Measurements from ENCODE around the gene ZNF605. TPM values are rescaled to one million over a fixed set of nuclear protein-coding genes. Genes with fewer than 3 reads are reported as not detected.
"Not testable (repeated sequence)": the region's sequence is repeated elsewhere in the genome, so short reads cannot be mapped to it uniquely, and the experiment has no call there.

Gene ZNF605
- total RNA-seq, 1 experiment from 2014 or later, result 8.6 TPM

DNA sequence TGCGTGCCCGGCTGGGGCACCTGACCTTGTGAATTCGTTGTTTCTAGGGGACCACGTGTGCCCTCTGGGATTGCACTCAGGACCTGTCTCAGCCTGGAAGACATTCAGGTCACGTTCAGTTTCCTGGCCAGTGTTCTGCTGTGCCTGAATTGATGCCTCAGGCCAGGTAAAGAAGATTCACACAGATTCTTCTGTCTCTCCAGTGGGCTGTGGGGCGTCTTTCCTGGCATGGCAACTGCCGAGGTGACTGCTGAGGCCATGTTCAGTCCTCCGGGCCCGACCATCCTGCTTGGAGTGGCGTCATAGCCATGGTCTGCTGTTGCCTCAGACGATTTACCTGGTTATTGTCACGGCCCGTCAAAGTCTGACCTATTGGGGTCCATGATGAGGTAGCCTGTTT is 13.5 kb downstream of the ZNF605 start:
- POLR2A ChIA-PET (ENCODE audit: unreplicated experiment), result no interaction called here
- H3K4me2 ChIP-seq (ENCODE audit: low read length), result no peak overlapping the region
- H3K27me3 ChIP-seq (ENCODE audit: low read length), result no peaks in the 10 kb centered on the region
- no peak overlapping the region for H3K27ac ChIP-seq (ENCODE audit: low read length)
- H2AFZ ChIP-seq (ENCODE audit: low read length), result no peak overlapping the region
- H3K9me2 ChIP-seq (replicated peaks; ENCODE audit: low read length), result no peaks in the 10 kb centered on the region
- no peaks in the 10 kb centered on the region for H3K4me1 ChIP-seq (ENCODE audit: insufficient read depth, low read length)
- no peak for ATAC-seq
- H3K4me3 ChIP-seq (ENCODE audit: low read length), result no peak overlapping the region
- peaks cover 14% of the 10 kb centered on the region; the same call in 1 of the 2 replicates for H3K9me3 ChIP-seq (ENCODE audit: low read length)
- peaks cover 73% of the 10 kb centered on the region for H3K36me3 ChIP-seq (ENCODE audit: low read depth, low read length)
- no peaks in the 10 kb centered on the region for H3K79me2 ChIP-seq (ENCODE audit: low read length)
- no peak overlapping the region for H3K9ac ChIP-seq (ENCODE audit: low read length)
- intact Hi-C loops (cut with micrococcal nuclease), result no loop called here
- no peak for DNase-seq
- BruUV-seq (replicated peaks), result no TSS peak
- TF ChIP-seq, protein P1, sequence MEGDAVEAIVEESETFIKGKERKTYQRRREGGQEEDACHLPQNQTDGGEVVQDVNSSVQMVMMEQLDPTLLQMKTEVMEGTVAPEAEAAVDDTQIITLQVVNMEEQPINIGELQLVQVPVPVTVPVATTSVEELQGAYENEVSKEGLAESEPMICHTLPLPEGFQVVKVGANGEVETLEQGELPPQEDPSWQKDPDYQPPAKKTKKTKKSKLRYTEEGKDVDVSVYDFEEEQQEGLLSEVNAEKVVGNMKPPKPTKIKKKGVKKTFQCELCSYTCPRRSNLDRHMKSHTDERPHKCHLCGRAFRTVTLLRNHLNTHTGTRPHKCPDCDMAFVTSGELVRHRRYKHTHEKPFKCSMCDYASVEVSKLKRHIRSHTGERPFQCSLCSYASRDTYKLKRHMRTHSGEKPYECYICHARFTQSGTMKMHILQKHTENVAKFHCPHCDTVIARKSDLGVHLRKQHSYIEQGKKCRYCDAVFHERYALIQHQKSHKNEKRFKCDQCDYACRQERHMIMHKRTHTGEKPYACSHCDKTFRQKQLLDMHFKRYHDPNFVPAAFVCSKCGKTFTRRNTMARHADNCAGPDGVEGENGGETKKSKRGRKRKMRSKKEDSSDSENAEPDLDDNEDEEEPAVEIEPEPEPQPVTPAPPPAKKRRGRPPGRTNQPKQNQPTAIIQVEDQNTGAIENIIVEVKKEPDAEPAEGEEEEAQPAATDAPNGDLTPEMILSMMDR (conservative IDR thresholded peaks at IDR 0.05; ENCODE audit: low read depth, low read length), result no peak
- TF ChIP-seq EZH2phosphoT487 (IDR thresholded peaks at IDR 0.05; ENCODE audit: borderline replicate concordance, low read length) (no peak), EZH2 (IDR thresholded peaks at IDR 0.05; ENCODE audit: low read length, unreplicated experiment) (no peak)
- no peaks in the 10 kb centered on the region for H4K20me1 ChIP-seq (ENCODE audit: low read length)
- no peaks in the 10 kb centered on the region for H3F3A ChIP-seq (ENCODE audit: low read length, unreplicated experiment)
- CTCF ChIA-PET, result no interaction called here

DNA sequence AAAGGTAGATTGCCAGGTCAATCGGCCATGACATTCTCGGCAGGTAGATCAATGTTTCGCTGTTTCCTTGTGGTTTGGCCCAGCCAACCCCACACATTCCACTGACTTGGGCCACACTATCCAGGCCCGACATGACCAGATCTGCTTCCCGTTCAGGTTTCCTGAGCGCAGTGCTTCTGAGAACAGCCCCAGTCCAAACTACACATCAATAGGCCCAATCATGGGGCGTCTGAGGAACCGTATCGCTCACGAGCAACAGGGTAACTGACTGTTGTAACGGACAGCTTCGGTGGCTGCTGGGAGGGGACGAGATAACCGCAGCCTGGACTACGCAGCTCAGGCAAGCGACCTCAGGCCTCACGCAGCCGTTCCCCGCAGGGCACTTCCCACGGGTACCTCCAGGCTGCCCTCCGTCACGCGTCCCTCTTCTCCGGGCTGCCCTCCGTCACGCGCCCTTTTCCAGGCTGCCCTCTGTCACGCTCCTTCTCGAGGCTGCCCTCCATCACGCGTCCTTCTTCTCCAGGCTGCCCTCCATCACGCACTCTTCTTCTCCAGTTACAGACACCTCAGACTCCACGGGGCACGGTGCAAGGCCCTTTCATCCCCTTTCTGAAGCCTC is 14.7 kb downstream of the ZNF605 start:
- Histone ChIP-seq H3K4me3 (ENCODE audit: low read length) (no peak overlapping the region), H3K79me2 (ENCODE audit: low read length) (no peaks in the 10 kb centered on the region), H3K4me1 (ENCODE audit: insufficient read depth, low read length) (no peaks in the 10 kb centered on the region), H4K20me1 (ENCODE audit: low read length) (no peaks in the 10 kb centered on the region), H2AFZ (ENCODE audit: low read length) (no peak overlapping the region), H3K27me3 (ENCODE audit: low read length) (no peaks in the 10 kb centered on the region), H3K9me3 (ENCODE audit: low read length) (peaks cover 14% of the 10 kb centered on the region; the same call in 1 of the 2 replicates), H3K27ac (ENCODE audit: low read length) (no peak overlapping the region), H3K4me2 (ENCODE audit: low read length) (no peak overlapping the region), H3F3A (ENCODE audit: low read length, unreplicated experiment) (no peaks in the 10 kb centered on the region), H3K36me3 (ENCODE audit: low read depth, low read length) (peaks cover 72% of the 10 kb centered on the region), H3K9ac (ENCODE audit: low read length) (no peak overlapping the region), H3K9me2 (replicated peaks; ENCODE audit: low read length) (no peaks in the 10 kb centered on the region)
- TF ChIP-seq, protein P1 (conservative IDR thresholded peaks at IDR 0.05; ENCODE audit: low read depth, low read length), result no peak
- TF ChIP-seq EZH2phosphoT487 (IDR thresholded peaks at IDR 0.05; ENCODE audit: borderline replicate concordance, low read length) (no peak), EZH2 (IDR thresholded peaks at IDR 0.05; ENCODE audit: low read length, unreplicated experiment) (no peak)
- ChIA-PET POLR2A (ENCODE audit: unreplicated experiment) (interaction anchor here (0.6 kb wide), 1 partner anchor 33 kb away, joined by 4 read pairs; no protein-coding TSS in a partner anchor), CTCF (no interaction called here)
- ATAC-seq (no peak), DNase-seq (no peak)
- intact Hi-C loops (cut with micrococcal nuclease), result no loop called here
- BruUV-seq (replicated peaks), result no TSS peak

DNA sequence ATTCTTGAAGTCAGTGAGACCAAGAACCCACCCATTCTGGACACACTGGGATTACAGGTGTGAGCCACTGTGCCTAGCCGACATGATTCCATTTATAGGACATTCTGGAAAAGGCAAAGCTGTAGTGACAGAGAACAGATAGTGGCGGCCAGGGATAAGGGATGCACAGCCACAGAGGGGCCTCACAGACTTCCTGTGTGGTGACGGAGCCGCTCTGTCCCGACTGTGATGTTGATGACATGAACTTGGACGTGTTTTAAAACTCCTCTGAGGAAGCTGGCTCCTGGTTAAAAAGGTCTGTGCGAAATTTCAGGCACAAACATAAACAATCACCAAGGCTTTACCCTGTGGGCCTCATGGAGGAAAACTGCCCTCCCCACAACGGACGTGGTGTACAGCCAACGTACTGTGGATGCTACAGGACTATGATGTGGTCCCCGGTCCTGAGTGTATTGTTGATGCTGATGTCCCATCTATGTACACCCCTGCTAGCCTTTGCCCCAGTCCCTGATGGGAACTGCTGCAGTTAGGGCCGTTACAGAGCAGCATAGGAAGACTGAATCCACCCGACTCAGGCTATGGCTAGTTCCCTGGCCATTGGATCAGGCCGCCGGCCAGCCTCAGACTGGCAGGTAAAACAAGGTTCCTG is 15.9 kb downstream of the ZNF605 start:
- H3K4me1 ChIP-seq (ENCODE audit: insufficient read depth, low read length), result no peaks in the 10 kb centered on the region
- H4K20me1 ChIP-seq (ENCODE audit: low read length), result no peaks in the 10 kb centered on the region
- BruUV-seq (replicated peaks), result no TSS peak
- DNase-seq (no peak), ATAC-seq (no peak)
- H3K27ac ChIP-seq (ENCODE audit: low read length), result no peak overlapping the region
- no peak overlapping the region for H3K4me2 ChIP-seq (ENCODE audit: low read length)
- CTCF ChIA-PET, result no interaction called here
- peaks cover 17% of the 10 kb centered on the region; the same call in 1 of the 2 replicates for H3K9me3 ChIP-seq (ENCODE audit: low read length)
- intact Hi-C loops (cut with micrococcal nuclease), result no loop called here
- no peak for TF ChIP-seq EZH2phosphoT487 (IDR thresholded peaks at IDR 0.05; ENCODE audit: borderline replicate concordance, low read length)
- TF ChIP-seq, protein P1 (conservative IDR thresholded peaks at IDR 0.05; ENCODE audit: low read depth, low read length), result no peak
- TF ChIP-seq EZH2 (IDR thresholded peaks at IDR 0.05; ENCODE audit: low read length, unreplicated experiment), result no peak
- POLR2A ChIA-PET (ENCODE audit: unreplicated experiment), result no interaction called here
- H3K79me2 ChIP-seq (ENCODE audit: low read length), result no peaks in the 10 kb centered on the region
- H3K9me2 ChIP-seq (replicated peaks; ENCODE audit: low read length), result no peaks in the 10 kb centered on the region
- H3F3A ChIP-seq (ENCODE audit: low read length, unreplicated experiment), result no peaks in the 10 kb centered on the region
- H3K9ac ChIP-seq (ENCODE audit: low read length), result no peak overlapping the region
- peaks cover 68% of the 10 kb centered on the region for H3K36me3 ChIP-seq (ENCODE audit: low read depth, low read length)
- no peak overlapping the region for H2AFZ ChIP-seq (ENCODE audit: low read length)
- H3K27me3 ChIP-seq (ENCODE audit: low read length), result no peaks in the 10 kb centered on the region
- H3K4me3 ChIP-seq (ENCODE audit: low read length), result no peak overlapping the region

DNA sequence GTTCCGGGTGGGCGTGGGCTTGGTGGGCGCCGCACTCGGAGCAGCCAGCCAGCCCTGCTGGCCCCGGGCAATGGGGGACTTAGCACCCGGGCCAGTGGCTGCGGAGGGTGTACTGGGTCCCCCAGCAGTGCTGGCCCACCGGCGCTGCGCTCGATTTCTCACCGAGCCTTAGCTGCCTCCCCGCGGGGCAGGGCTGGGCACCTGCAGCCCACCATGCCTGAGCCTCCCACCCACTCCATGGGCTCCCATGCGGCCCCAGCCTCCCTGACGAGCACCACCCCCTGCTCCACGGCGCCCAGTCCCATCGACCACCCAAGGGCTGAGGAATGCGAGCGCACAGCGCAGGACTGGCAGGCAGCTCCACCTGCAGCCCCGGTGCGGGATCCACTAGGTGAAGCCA is 17.3 kb downstream of the ZNF605 start:
- POLR2A ChIA-PET (ENCODE audit: unreplicated experiment); H3K9me2 ChIP-seq (replicated peaks; ENCODE audit: low read length); DNase-seq; H3K27me3 ChIP-seq (ENCODE audit: low read length); BruUV-seq (replicated peaks); ATAC-seq; H3K4me1 ChIP-seq (ENCODE audit: insufficient read depth, low read length); H3K9ac ChIP-seq (ENCODE audit: low read length); H3F3A ChIP-seq (ENCODE audit: low read length, unreplicated experiment); intact Hi-C loops (cut with micrococcal nuclease); H3K27ac ChIP-seq (ENCODE audit: low read length); H3K4me2 ChIP-seq (ENCODE audit: low read length); CTCF ChIA-PET; H3K79me2 ChIP-seq (ENCODE audit: low read length); H3K4me3 ChIP-seq (ENCODE audit: low read length); H2AFZ ChIP-seq (ENCODE audit: low read length); H4K20me1 ChIP-seq (ENCODE audit: low read length): not testable (repeated sequence)
- Histone ChIP-seq H3K36me3 (ENCODE audit: low read depth, low read length) (peaks cover 67% of the 10 kb centered on the region), H3K9me3 (ENCODE audit: low read length) (peaks cover 18% of the 10 kb centered on the region)

All from PC-3 (cell line).